ENCODE results near the gene BEND3. TPM values are rescaled to one million over a fixed set of nuclear protein-coding genes. Genes with fewer than 3 reads are reported as not detected.
A peak's percentile ranks its signal among the peaks of the same experiment; 100 is the strongest.
"Not testable (repeated sequence)": the region's sequence is repeated elsewhere in the genome, so short reads cannot be mapped to it uniquely, and the experiment has no call there.

Gene BEND3
- total RNA-seq, 5 donors from 2014 or later (not counting 1 experiment from before 2014, with no cell fraction given), result 1.1 to 2.0 (median 1.5) TPM

DNA sequence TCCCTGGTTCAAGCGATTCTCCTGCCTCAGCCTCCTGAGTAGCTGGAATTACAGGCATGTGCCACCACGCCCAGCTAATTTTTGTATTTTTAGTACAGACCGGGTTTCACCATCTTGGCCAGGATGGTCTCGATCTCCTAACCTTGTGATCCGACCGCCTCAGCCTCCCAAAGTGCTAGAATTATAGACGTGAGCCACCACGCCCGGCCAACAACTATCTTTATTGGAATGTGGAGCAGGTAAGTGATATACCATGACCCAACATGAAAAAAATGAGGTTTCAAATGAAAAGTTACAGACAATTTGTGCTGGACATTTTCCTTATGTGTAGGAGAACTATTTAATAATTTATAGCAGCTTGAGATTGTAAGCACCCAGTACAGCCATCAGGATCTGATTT is 3.2 kb upstream of the BEND3 start:
- H3K36me3 Mint-ChIP-seq; H3K9me3 Mint-ChIP-seq; H3K4me3 Mint-ChIP-seq; ATAC-seq (replicated peaks in 1 of 4); H3K27ac ChIP-seq (ENCODE audit: low read length); CTCF ChIA-PET; H3K27ac Mint-ChIP-seq; DNase-seq; H3K4me3 ChIP-seq (ENCODE audit: control insufficient read depth in 1 of 2, extremely low read depth in 1 of 2, low read length in 1 of 2); H3K36me3 ChIP-seq (ENCODE audit: control insufficient read depth in 2 of 2, extremely low read depth in 1 of 2, insufficient read depth in 1 of 2, low read length in 1 of 2); H3K27me3 Mint-ChIP-seq; H3K9me3 ChIP-seq: not testable (repeated sequence)
- Histone ChIP-seq H3K4me1 (ENCODE audit: control insufficient read depth in 1 of 2, extremely low read depth in 1 of 2, insufficient read depth in 2 of 2, low read length in 2 of 2) (peaks cover 11 to 18% of the 10 kb centered on the region in 2 experiments), H3K27me3 (replicated peaks in 1 of 2; ENCODE audit: control insufficient read depth in 2 of 2, extremely low read depth in 1 of 2, insufficient read depth in 2 of 2, low read length in 1 of 2) (peaks cover 0 to 12% of the 10 kb centered on the region in 2 experiments)
- 99% methylated on average over 9 of the region's 9 CpGs for WGBS (ENCODE audit: insufficient coverage)
- POLR2A ChIA-PET, result interaction anchor here in 1 of 2 donors (0.6 kb wide), 1 partner anchor 497 kb away, joined by 7 read pairs; no protein-coding TSS in a partner anchor
- H3K4me1 Mint-ChIP-seq, result peaks cover 12 to 17% (median 15%) of the 10 kb centered on the region in 3 donors

DNA sequence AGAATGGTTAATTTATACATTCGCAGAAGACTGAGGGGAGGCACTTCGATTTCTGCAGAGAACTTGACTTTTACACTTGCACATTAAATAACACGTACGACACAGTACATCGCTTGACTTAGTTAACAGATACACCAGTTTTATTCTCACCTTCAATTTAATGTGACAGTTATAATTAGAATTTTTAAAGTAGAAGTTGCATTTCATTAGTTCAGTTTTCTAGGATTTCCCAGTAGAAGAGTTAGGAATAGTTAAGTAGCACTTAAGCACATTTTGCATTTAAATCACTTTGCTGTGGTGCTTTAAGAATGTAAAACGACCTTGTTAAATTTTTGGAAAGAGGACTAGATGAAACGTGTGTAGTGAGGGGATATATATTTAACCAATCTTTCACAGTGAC is 1.6 kb upstream of the BEND3 start:
- H3K9me3 Mint-ChIP-seq, result no peaks in the 10 kb centered on the region
- ATAC-seq (replicated peaks in 1 of 4) (no peak), DNase-seq (no peak)
- Histone ChIP-seq H3K36me3 (ENCODE audit: control insufficient read depth in 2 of 2, extremely low read depth in 1 of 2, insufficient read depth in 1 of 2, low read length in 1 of 2) (no peaks in the 10 kb centered on the region), H3K4me1 (ENCODE audit: control insufficient read depth in 1 of 2, extremely low read depth in 1 of 2, insufficient read depth in 2 of 2, low read length in 2 of 2) (peaks cover 11 to 18% of the 10 kb centered on the region in 2 experiments), H3K27me3 (replicated peaks in 1 of 2; ENCODE audit: control insufficient read depth in 2 of 2, extremely low read depth in 1 of 2, insufficient read depth in 2 of 2, low read length in 1 of 2) (peaks cover 0 to 12% of the 10 kb centered on the region in 2 experiments), H3K4me3 (ENCODE audit: control insufficient read depth in 1 of 2, extremely low read depth in 1 of 2, low read length in 1 of 2) (no peak overlapping the region), H3K9me3 (no peaks in the 10 kb centered on the region), H3K27ac (ENCODE audit: low read length) (no peak overlapping the region)
- H3K27ac Mint-ChIP-seq, result no peak overlapping the region
- no peaks in the 10 kb centered on the region for H3K36me3 Mint-ChIP-seq
- ChIA-PET CTCF (no interaction called here), POLR2A (interaction anchor here in 1 of 2 donors (0.6 kb wide), 1 partner anchor 54 kb away, joined by 5 read pairs; no protein-coding TSS in a partner anchor)
- peaks cover 12 to 19% (median 18%) of the 10 kb centered on the region in 3 donors for H3K4me1 Mint-ChIP-seq
- peak overlapping the region; percentile 80 to 83 (median 81) for H3K4me3 Mint-ChIP-seq
- no CpG with 5 or more reads among the region's 7 CpGs for WGBS (ENCODE audit: insufficient coverage)
- H3K27me3 Mint-ChIP-seq, result peaks cover 6 to 7% of the 10 kb centered on the region in 2 donors

DNA sequence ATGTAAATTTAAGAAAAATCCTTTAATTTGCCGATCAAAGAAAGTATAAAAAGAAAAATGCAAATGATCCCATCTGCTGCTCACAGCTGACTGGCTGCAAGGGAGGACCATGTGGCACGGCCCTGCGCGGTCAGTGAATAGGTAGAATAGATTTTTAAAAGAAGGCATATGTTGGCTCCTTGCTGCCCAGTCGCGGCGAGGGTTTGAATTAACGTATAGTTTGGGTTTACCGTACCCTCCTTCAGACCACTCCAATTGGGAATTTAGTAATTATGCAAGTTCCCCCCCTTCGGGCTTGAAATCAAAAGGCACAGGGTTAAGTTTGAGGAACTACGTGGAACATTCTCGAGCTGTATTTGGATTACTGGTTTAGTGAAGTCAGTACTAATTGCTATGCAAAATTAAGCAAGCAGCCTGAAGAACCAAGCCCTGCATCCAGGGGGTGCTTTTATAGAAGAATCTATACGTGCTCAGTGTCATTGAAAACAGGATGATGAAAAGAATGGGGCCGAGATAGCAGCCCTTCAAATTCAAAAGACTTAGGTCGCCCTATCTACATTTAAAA is 1.1 kb upstream of the BEND3 start:
- Histone ChIP-seq H3K9me3 (no peaks in the 10 kb centered on the region), H3K27me3 (replicated peaks in 1 of 2; ENCODE audit: control insufficient read depth in 2 of 2, extremely low read depth in 1 of 2, insufficient read depth in 2 of 2, low read length in 1 of 2) (peaks cover 0 to 12% of the 10 kb centered on the region in 2 experiments), H3K4me3 (ENCODE audit: control insufficient read depth in 1 of 2, extremely low read depth in 1 of 2, low read length in 1 of 2) (peak overlapping the region; percentile 47 to 86), H3K36me3 (ENCODE audit: control insufficient read depth in 2 of 2, extremely low read depth in 1 of 2, insufficient read depth in 1 of 2, low read length in 1 of 2) (no peaks in the 10 kb centered on the region), H3K4me1 (ENCODE audit: control insufficient read depth in 1 of 2, extremely low read depth in 1 of 2, insufficient read depth in 2 of 2, low read length in 2 of 2) (peaks cover 11 to 18% of the 10 kb centered on the region in 2 experiments), H3K27ac (ENCODE audit: low read length) (no peak overlapping the region)
- Mint-ChIP-seq H3K9me3 (no peaks in the 10 kb centered on the region), H3K4me3 (peak overlapping the region; percentile 80 to 83 (median 81)), H3K27ac (no peak overlapping the region), H3K27me3 (peaks cover 6 to 7% of the 10 kb centered on the region in 2 donors), H3K4me1 (peaks cover 12 to 19% (median 18%) of the 10 kb centered on the region in 3 donors), H3K36me3 (no peaks in the 10 kb centered on the region)
- ChIA-PET CTCF (interaction anchor here (0.5 to 0.6 kb wide), 4 partner anchors 32 to 118 kb away, joined by 3 to 4 read pairs (median 3); no protein-coding TSS in a partner anchor), POLR2A (no interaction called here)
- DNase-seq, result peak in 12 of 35 experiments; percentile 2 to 43 (median 8)
- peak in 1 of 4 experiments; percentile 48 for ATAC-seq (replicated peaks in 1 of 4)
- WGBS (ENCODE audit: insufficient coverage), result 0% methylated on average over 2 of the region's 15 CpGs

DNA sequence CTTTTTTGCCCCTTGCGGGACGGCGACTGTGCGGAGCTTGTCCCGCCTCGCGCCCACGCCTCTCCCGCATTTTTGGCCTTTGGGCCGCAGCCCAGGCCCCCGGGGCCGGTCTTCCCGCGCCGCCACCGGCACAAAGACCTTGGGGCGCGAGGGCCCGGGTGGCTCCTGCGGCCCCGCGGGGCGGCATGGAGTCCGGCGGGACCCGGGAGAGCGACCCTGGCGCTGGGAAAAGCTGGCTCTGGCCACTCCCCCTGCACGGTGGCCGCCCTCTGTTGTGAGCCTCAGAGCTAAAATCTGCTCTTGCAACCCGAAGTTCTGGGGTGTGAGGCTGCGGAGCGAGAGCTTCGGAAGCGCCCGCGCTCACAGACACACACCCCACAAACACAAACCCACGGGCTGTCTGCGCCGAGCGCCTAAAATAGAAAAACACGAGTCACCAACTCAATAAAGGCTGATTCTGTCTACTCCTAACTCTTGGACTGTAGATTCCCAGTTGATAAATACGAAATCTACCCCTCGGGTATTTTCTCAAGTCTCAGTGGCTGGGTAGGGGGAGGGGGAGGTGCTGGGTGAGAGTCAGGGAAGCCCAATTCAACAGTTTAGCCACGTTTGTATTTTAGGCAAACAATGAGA is 496 bp upstream of the BEND3 start:
- Histone ChIP-seq H3K27ac (ENCODE audit: low read length) (no peak overlapping the region), H3K4me1 (ENCODE audit: control insufficient read depth in 1 of 2, extremely low read depth in 1 of 2, insufficient read depth in 2 of 2, low read length in 2 of 2) (peaks cover 11 to 18% of the 10 kb centered on the region in 2 experiments), H3K4me3 (ENCODE audit: control insufficient read depth in 1 of 2, extremely low read depth in 1 of 2, low read length in 1 of 2) (peak overlapping the region; percentile 47 to 86), H3K27me3 (replicated peaks in 1 of 2; ENCODE audit: control insufficient read depth in 2 of 2, extremely low read depth in 1 of 2, insufficient read depth in 2 of 2, low read length in 1 of 2) (peaks cover 0 to 12% of the 10 kb centered on the region in 2 experiments), H3K36me3 (ENCODE audit: control insufficient read depth in 2 of 2, extremely low read depth in 1 of 2, insufficient read depth in 1 of 2, low read length in 1 of 2) (no peaks in the 10 kb centered on the region), H3K9me3 (no peaks in the 10 kb centered on the region)
- WGBS (ENCODE audit: insufficient coverage), result 0% methylated on average over 36 of the region's 45 CpGs
- ATAC-seq (replicated peaks in 1 of 4) (peak in 3 of 4 experiments; percentile 19 to 28 (median 21)), DNase-seq (peak in 13 of 35 experiments; percentile 1 to 39 (median 15))
- peaks cover 12 to 19% (median 18%) of the 10 kb centered on the region in 3 donors for H3K4me1 Mint-ChIP-seq
- ChIA-PET CTCF (interaction anchor here (0.5 to 0.7 kb wide), 6 partner anchors 16 to 118 kb away, joined by 3 to 6 read pairs (median 3); no protein-coding TSS in a partner anchor), POLR2A (interaction anchor here in 1 of 2 donors (0.6 kb wide), 1 partner anchor 606 kb away, joined by 5 read pairs; no protein-coding TSS in a partner anchor)
- H3K9me3 Mint-ChIP-seq, result no peaks in the 10 kb centered on the region
- no peaks in the 10 kb centered on the region for H3K36me3 Mint-ChIP-seq
- H3K27me3 Mint-ChIP-seq, result peaks cover 6 to 7% of the 10 kb centered on the region in 2 donors
- H3K27ac Mint-ChIP-seq, result no peak overlapping the region
- peak overlapping the region; percentile 80 to 83 (median 81) for H3K4me3 Mint-ChIP-seq

DNA sequence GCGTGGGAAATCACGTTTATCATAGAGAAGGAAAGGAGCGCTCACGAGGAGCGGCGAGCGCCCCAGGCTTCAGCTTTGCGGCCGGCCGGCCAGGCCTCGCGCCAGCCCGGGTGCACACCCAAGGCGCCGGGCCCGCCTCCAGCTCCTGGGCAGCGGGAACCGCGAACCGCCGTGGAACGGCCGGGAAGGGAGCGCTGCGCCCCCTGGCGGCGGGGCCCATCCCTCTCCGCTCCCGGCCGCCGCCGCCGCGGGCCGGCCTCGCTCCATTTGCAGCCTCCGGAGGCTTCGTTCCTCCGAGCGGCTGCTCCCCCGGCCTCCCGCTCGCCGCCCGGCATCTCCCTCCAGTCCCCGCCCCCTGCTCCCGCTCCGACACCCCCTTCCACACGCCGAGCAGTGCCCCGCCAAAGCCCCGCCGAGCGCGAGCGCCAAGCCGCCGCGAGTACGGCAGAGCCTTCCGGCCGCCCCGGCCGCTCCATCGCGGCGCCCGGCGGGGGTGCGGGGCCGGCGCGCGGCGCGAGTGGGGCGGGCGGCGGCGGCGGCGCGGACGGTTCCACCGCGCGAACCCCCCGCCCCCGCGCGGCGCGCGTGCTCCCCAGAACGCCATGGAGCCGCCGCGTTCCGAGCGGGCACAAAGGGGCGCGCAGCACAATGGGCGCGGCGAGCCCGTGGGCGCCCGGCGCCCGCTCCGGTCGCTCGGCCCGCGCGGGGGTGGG is 946 bp downstream of the BEND3 start:
- no peaks in the 10 kb centered on the region for H3K9me3 Mint-ChIP-seq
- Histone ChIP-seq H3K27ac (ENCODE audit: low read length) (no peak overlapping the region), H3K9me3 (no peaks in the 10 kb centered on the region), H3K27me3 (replicated peaks in 1 of 2; ENCODE audit: control insufficient read depth in 2 of 2, extremely low read depth in 1 of 2, insufficient read depth in 2 of 2, low read length in 1 of 2) (peaks cover 0 to 12% of the 10 kb centered on the region in 2 experiments), H3K4me3 (ENCODE audit: control insufficient read depth in 1 of 2, extremely low read depth in 1 of 2, low read length in 1 of 2) (peak overlapping the region in 1 of 2 donors; percentile 71), H3K4me1 (ENCODE audit: control insufficient read depth in 1 of 2, extremely low read depth in 1 of 2, insufficient read depth in 2 of 2, low read length in 2 of 2) (peaks cover 11 to 18% of the 10 kb centered on the region in 2 experiments), H3K36me3 (ENCODE audit: control insufficient read depth in 2 of 2, extremely low read depth in 1 of 2, insufficient read depth in 1 of 2, low read length in 1 of 2) (no peaks in the 10 kb centered on the region)
- H3K36me3 Mint-ChIP-seq, result no peaks in the 10 kb centered on the region
- ATAC-seq (replicated peaks in 1 of 4) (peak; percentile 68 to 76 (median 74)), DNase-seq (peak; percentile 7 to 85 (median 47))
- H3K27me3 Mint-ChIP-seq, result peaks cover 6 to 7% of the 10 kb centered on the region in 2 donors
- H3K27ac Mint-ChIP-seq, result no peak overlapping the region
- WGBS (ENCODE audit: insufficient coverage), result under 1% methylated on average over 105 of the region's 116 CpGs
- peaks cover 12 to 19% (median 18%) of the 10 kb centered on the region in 3 donors for H3K4me1 Mint-ChIP-seq
- peak overlapping the region; percentile 76 to 81 (median 81) for H3K4me3 Mint-ChIP-seq
- ChIA-PET CTCF (interaction anchor here (0.5 to 1.1 kb wide), 7 partner anchors 24 to 1074 kb away, joined by 3 to 10 read pairs (median 4); partner anchors contain the start of gene MTRES1 (in 2 of the 2)), POLR2A (interaction anchor here in 1 of 2 donors (0.6 kb wide), 1 partner anchor 53 kb away, joined by 3 read pairs; no protein-coding TSS in a partner anchor)

DNA sequence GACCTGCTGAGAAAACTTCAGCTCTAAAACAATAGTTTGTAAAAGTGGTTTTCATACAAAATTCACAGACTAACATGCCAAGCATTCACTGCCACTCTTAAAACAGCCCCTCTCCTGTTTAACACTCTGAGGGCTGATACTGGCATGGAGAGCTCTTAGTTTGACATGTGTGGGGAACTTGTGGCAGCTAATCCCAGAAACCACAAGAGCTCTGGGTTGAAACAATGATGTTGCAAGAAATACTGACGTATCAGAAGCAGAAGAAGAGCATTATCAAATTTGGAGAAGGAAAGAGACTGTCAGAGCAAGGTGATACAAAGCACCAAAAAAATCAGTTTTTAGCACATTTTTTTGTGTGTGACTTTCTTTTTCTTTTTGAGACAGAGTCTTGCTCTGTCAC is 5.1 kb downstream of the BEND3 start:
- DNase-seq, result no peak
- H3K36me3 ChIP-seq (ENCODE audit: control insufficient read depth in 2 of 2, extremely low read depth in 1 of 2, insufficient read depth in 1 of 2, low read length in 1 of 2), result no peaks in the 10 kb centered on the region
- no peak overlapping the region for H3K27ac ChIP-seq (ENCODE audit: low read length)
- no peak overlapping the region for H3K27ac Mint-ChIP-seq
- ATAC-seq (replicated peaks in 1 of 4), result no peak
- 80% methylated on average over 1 of the region's 1 CpG for whole genome bisulfite sequencing (ENCODE audit: insufficient coverage)
- no peak overlapping the region for H3K4me3 Mint-ChIP-seq
- H3K36me3 Mint-ChIP-seq, result no peaks in the 10 kb centered on the region
- peaks cover 0 to 7% (median 7%) of the 10 kb centered on the region in 3 donors for H3K4me1 Mint-ChIP-seq
- H3K4me1 ChIP-seq (ENCODE audit: control insufficient read depth in 1 of 2, extremely low read depth in 1 of 2, insufficient read depth in 2 of 2, low read length in 2 of 2), result peaks cover 5 to 6% of the 10 kb centered on the region in 2 experiments
- H3K27me3 Mint-ChIP-seq, result no peaks in the 10 kb centered on the region
- CTCF ChIA-PET, result interaction anchor here in 1 of 2 donors (0.7 kb wide), 2 partner anchors 183 to 439 kb away, joined by 3 to 4 read pairs; no protein-coding TSS in a partner anchor
- no peaks in the 10 kb centered on the region for H3K9me3 Mint-ChIP-seq
- POLR2A ChIA-PET, result no interaction called here
- no peaks in the 10 kb centered on the region for H3K9me3 ChIP-seq
- H3K4me3 ChIP-seq (ENCODE audit: control insufficient read depth in 1 of 2, extremely low read depth in 1 of 2, low read length in 1 of 2), result no peak overlapping the region
- no peaks in the 10 kb centered on the region for H3K27me3 ChIP-seq (replicated peaks in 1 of 2; ENCODE audit: control insufficient read depth in 2 of 2, extremely low read depth in 1 of 2, insufficient read depth in 2 of 2, low read length in 1 of 2)

All from T-cell (primary cell).